GM23338 (cell line): ENCODE measurements around the gene WNT9A.

Experiments
- CTCF ChIP-seq, 2 experiments: fragments of 200-600 bp in 1 of 2; sonication (generic) in 1 of 2; conservative IDR thresholded peaks; 2 replicates each; pipeline versions ENCODE4 v1.5.1 to v1.6.1; 2016 to 2017; ENCODE audit warnings: antibody characterized with exemption in 2 of 2, low read depth in 2 of 2, mild to moderate bottlenecking in 2 of 2, moderate library complexity in 1 of 2
- EZH2 ChIP-seq: fragments of 200-600 bp; sonication (generic); IDR thresholded peaks from one replicate; pipeline ENCODE4 v1.8.0; 2017; ENCODE audit warnings: antibody characterized with exemption, mild to moderate bottlenecking, low read depth; ENCODE audit not compliant: unreplicated experiment

GRCh38 chr1:227886993-227887696 is 60.6 kb downstream of the WNT9A start:
- TF ChIP-seq CTCF (conservative IDR thresholded peaks at IDR 0.05; ENCODE audit: low read depth in 2 of 2) (no peak), EZH2 (no peak)
